Left lobe of liver (tissue), 2 donors: ENCODE results near the gene RUNX2. TPM values are rescaled to one million over a fixed set of nuclear protein-coding genes. Genes with fewer than 3 reads are reported as not detected.

Experiments
- ATAC-seq: fragments of 200-7000 bp; cut with Tn5 transposase; one replicate; pipeline ENCODE4 v1.9.1; 2020; ENCODE audit warnings: mild to moderate bottlenecking, moderate library complexity
- DNase-seq: peaks from one replicate; pipeline ENCODE4 v3.0.0-alpha.2; 2020; ENCODE audit warnings: low spot score
- total RNA-seq: library from RNA; stranded (reverse); gene quantifications from one replicate; pipeline ENCODE4 v1.2.1, GENCODE V29; 2021
- donor health status: DM: no; HTN: no; CAD: no; lungs with moderate emphysema.
- donor health status: DM: no; HTN: yes; CAD: no.

The RUNX2 gene
- total RNA-seq, 1 donor from 2014 or later, result 0.15 TPM

DNA sequence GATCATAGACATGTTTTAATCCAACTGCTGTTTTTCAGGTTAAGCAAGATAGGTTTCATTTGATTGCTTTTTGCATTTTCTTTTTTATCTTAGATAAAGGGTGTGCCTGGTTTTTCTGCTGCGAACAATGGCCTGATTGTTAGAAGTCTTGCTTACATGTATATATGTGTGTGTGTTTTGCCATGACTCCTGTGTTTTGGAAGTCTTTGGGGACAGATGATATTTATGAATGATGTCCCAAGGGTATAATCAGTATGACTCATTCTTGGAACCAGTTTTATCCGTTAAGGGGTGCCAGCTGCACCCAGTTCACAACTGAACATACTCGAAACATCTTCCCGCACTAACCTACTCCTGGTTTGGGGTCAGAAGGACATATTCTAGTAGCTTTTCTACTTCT lies 279.7 kb downstream of the RUNX2 start:
- no peak for DNase-seq
- ATAC-seq, result no peak

DNA sequence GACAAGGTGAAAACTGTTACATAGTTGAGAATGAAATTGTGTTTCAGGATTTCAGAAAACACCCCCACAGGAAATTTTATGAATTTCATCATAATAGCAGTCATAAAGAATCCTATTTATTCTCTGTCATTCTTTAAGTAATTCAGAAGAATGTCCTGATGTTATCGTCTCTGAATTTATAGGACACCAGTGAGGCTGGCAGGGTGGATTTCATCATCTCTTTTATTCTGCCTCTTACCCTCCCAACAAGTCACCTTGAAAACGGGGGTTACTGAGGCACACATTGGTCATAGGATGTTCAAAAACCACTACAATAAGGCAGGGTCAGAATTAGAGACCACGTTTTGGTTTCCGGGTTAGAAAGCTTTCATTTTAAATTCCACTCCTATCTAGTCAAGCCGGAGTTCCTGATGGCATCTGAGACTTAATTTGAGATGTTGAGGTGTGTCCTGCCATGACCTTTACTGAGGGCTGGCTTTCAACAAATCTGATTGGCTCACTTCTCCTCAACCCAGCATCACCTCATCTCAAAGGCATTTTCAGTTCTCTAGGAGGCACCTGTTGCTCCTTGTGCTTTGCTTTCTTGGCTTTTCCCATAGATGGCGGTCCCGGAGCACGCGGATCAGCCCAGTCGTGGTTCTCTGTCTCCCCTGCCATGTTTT lies 280.3 kb downstream of the RUNX2 start:
- ATAC-seq, result no peak
- no peak for DNase-seq

DNA sequence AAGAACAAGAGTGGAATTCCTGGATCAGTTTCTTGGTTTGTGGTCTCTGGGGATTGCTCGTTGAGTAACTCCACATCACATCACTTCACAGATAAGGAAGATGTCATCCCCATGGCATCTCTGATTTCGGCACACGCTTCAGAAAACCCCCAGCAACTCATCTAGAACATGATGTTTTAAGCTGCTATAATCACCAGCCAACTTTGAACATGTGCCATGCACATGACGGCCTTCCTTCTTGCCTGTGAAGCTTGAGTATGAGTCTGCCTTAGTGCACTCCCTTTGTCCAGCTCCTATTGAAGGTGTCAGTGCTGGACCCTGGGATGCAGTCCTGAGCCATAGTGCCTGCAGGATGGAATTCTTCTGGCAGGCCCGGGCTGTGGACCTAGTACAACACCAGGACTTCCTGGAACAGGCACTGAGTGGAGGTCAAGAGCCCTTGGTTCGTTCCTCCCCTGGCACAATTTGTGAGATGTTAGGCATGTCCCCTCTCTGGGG lies 281.1 kb downstream of the RUNX2 start:
- ATAC-seq, result no peak

DNA sequence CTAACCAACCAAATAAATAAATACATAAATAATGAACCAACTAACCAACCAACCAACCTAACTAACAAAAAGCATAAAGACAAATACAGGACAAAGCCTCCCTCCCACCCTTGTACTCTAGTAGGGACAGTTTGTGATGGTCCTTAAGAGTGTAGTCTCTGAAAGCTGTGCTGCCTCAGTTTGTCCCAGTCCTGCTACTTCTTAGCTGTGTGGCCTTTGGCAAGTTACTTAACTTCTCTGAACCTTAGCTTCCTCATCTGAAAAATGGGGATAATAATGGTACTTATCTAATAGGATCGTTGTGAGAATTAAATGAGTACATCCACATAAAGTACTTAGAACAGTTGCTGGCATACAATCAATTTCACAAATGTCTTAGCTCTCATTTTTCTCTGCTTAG lies 282.2 kb downstream of the RUNX2 start:
- ATAC-seq, result no peak
- no peak for DNase-seq

More for the DNA sequence above, 281.1 kb downstream of the RUNX2 start:
- DNase-seq, result no peak

DNA sequence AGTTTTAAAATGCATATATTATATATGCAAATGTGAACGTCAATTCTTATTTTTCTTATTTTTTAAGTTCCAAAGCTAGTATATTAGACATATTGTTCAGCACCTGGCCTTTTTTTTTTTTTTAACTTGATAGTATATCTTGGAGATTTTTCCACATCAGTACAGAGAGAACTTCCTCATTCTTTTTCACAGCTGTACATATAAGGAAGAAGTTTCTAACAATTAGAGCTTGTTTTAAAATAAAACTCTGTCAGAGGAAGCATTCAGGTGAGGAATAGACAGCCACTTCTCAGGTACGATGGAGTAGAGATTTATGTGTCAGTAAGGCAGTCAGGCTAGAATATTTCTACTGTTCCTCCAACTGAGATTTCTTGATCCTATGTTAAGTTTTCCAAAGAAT lies 282.7 kb downstream of the RUNX2 start:
- no peak for DNase-seq
- ATAC-seq, result no peak

DNA sequence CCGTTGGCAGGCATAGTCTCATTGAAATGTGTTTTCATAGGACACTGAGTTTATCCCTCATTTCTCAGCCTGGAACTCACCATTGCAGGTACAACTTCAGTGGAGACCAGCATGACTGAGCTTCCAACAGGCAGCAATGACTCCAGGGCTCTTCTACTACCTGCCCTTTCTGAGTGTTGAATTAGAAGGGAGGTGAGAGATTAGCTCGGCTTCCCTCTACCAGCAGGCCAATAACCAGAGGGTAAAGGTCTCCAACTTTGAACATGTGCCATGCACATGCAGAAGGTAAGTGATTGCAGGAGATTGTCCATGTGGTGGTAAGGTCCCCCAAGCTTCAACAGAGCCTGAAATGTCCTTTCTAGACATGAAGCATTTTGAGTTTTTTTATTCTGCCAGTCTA lies 283.4 kb downstream of the RUNX2 start:
- DNase-seq, result peak; percentile 48
- ATAC-seq, result peak; percentile 91

DNA sequence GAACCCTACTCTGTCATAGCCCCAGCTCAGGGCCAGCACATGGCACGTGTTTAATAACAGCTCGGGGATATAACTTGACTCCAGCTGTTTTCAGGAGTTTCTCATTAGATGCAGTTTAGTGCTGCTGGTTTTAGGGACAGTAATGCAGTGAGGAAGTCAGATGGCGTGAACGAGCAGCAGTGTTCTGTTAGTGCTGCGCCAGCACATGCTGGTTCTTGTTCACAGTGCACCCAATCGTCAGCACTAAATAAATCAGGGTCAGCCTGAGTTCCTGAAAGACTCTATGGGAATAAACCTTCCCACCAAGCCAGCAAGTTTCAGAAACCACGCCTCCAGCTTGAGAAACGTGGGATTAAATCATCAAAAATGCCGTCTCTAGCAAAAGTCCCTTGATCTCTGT lies 285.5 kb downstream of the RUNX2 start:
- no peak for DNase-seq
- peak; percentile 57 for ATAC-seq

DNA sequence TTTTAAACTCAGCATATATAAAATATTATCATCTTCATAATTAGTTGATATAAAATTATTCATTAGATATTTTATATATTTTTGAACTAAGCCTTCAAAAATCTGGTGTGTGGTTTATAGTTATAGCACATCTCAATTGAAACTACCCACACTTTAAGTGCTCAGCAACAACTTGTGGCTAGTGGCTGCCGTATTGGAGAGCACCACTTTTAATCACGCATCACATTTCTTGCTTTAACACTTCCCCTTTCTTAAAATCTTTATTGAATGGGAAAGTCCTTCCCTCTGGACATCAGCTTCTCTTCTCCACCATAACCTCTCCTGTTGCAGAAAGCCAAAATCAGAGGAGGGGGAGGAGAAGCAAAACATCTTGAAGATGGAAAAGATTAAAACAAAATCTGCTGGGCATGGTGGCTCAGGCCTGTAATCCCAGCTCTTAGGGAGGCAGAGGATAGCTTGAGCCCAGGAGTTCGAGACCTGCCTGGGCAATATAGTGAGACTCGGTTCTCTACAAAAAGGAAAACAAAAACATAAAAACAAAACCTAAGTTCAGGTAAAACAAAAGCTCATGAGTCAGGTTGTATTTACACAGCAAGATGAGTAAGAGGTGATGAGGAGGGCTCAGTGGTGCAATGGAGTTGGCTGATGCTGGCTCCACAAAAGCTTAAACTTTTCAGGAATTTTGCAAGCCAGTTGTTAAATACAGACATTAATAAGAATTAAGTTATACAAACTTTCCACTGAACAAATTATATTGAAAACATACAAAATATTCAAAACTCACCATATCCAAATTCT lies 286.6 kb downstream of the RUNX2 start:
- DNase-seq (no peak), ATAC-seq (no peak)

DNA sequence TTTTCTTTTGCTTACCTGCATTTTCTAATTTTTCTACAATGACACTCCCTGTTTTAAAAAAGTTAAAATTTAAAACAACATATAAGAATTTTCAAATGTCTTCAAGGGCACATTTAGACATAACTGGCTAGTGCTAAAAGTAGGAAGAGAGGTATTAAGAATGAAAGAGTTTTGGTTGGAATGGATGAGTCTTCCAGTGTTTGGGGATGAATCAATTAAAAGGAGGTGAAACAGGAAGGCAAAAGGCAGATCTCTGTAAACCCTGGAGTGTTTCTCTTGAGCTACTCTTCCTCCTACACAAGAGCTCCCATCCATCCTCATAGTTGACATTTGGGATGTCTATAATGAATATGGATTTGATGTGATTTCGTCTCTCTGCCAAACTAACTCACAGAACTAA lies 288.1 kb downstream of the RUNX2 start:
- DNase-seq (no peak), ATAC-seq (no peak)

DNA sequence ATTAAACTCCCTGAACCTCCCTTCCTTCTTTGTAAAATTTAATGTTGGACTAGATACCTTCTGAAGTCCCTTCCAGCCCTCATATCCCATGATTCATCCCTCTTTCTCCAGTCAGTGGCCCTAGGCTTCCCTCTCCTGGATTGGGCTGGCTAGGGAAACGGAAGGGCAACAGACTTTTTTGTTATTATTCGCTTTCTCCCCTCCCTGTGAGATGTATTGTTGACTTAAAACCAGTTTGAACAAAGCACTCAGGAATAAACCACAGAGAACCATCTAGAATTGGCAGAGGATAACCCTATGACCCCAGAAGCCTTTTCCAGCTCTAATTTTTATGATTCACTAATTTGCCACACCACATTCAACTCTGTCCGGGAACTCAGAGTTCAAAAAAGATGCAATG lies 289.3 kb downstream of the RUNX2 start:
- ATAC-seq, result no peak
- no peak for DNase-seq

DNA sequence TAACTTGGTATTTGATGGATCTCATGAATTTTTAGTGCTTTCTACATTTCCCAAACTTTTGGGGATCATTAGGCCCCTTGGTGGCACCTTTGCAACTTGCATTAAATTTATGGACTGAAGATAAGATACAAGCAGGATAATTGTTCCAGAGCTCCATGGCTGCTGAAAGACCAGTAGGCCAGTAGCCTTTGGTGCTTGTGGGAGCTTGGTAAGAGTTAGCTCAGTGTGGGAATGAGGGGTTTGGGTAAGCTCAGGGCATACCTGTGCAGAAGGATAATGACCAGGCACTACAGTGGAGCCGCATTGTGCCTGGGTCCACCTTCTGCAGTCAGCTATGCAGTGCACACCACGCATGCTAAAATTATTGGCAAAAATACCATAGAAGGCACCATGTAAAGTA lies 290.1 kb downstream of the RUNX2 start:
- DNase-seq (no peak), ATAC-seq (no peak)

DNA sequence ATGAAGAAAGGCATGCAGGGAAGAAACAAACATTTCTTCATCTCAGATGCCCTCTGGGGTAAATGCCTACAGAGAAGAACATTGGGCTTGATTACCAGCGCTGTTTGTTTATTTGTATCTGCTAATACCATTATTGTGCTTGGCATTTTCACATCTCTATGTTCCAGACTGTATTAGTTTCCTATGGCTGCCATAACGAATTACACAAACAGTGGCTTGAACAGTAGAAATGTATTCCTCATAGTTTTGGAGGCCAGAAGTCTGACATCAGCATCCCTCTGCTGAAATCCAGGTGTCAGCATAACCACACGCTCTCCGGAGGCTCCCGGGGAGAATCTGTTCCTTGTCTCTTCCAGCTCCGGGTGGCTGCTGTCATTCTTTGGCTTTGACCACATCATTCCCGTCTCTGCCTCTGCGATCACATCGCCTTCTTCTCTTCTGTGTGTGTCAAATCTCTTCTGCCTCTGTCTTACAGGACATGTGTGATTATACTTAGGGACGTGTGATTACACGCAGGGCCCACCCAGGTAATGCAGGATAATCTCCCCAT lies 291.2 kb downstream of the RUNX2 start:
- no peak for ATAC-seq
- DNase-seq, result no peak

DNA sequence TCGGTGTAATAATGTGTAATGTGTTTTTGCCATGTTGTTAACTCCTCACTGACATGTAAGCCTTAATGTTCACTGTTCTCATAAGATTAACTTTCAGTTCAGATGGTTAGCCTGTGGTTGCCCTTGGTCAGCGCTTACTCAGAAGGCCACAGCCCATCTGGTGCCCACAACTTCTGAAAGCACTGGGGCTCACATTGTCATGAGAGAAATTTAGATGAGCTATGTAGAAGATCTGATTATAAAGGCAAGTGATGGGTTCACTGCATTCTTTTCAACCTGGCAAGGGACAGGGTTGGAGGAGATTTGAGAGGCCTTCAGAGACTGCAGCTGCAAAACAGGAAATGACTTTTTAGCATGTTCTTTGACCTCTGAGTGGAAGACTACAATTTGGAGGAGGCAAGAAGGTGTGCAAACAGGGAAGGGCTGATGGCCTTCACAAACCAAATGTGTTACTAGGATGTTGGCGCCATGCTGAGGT lies 291.9 kb downstream of the RUNX2 start:
- DNase-seq (no peak), ATAC-seq (no peak)

DNA sequence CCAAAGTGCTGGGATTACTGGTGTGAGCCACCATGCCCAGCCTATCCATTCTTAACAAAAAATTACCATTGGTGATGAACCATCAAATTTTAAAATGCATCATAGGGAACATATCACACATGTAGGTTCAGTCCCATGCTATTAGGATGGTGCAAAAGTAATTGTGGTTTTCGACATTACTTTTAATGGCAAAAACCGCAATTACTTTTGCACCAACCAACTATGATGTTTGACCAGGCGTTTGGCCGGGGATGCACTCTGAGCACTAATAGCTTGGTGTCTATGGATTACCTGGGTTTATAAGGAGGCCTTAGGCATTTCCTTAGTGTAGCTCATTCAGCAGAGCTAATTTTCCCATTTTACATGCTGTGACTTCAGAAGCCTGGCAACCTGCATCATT lies 296.1 kb downstream of the RUNX2 start:
- DNase-seq, result no peak
- ATAC-seq, result no peak

DNA sequence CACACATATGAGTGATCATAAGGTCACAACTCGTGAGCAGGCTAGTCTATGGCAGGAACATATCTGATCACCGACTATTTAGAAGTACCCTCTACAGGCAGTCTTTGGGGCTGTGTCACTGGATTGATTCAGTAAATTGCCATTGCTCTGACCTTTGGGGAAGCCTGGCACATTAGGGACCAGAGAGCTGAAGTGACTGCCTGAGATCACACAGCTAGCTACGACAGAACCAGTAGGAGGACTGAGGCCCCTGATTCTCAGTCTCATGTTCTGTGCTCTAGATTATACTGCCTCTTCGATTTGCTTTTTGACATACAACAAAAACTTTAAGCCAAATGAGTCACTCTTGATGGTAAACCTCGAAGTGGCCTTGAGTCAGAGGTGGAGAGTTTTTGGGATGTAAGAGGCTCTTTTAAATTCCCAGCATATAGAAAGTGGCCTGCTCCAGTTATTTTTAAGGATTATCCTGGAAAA lies 297.1 kb downstream of the RUNX2 start:
- DNase-seq, result no peak
- no peak for ATAC-seq

DNA sequence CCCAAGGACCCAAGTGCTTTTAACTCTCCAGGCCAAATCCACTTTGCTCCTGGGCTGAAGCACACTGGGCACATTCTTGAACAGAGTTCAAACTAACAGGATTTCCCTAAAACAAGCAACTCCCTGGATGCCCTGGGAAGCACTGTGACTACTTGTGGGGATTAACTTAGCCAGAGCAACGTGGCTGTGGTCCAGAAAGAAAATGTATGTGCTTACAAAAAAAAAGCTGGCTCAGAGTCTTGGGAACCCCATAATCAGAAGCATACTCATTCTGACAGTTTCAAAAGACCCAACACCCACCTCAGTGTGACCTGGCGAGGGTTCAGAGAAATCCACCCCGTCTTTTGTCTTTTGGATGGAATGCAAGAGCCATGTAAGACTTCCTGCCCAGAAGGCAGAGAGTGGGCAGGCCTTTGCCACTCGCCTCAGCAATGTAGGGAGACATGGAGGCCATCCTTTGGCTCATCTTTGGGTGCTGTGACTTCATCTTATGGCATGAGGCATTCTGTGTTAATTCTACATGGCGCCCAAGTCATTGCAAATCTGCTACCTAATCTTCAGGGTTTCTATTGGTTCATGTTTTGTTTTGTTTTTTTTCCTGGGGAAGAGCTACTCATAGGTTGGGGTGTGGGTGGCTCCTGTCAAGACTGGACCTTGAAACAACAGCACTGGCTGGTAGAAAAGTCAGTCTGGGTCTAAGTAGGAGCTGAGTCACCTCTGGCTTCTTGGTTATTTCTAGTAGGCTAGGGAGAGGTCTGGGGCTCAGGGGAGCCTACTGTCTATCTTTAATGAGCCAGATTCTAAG lies 298.2 kb downstream of the RUNX2 start:
- DNase-seq, result no peak
- ATAC-seq, result no peak

DNA sequence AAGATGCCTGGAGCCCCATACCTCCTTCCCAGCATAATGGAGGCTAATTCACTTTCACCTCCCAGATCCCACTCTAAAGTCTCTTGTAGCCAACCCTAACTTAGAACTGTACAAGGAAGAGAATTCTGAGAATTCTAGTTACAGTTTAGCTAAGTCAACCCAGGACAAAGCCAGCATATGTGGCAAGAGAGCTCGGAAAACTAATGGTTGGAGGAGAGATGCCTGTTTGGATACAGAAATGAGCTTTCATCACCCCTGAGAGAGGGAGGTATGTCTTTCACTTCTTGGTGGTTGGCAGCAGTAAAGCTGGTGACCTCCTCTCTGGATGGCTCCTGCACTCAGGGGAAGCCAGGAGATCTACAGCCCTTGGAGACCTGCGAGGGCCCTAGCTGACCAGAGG lies 302.2 kb downstream of the RUNX2 start:
- DNase-seq, result no peak
- no peak for ATAC-seq

DNA sequence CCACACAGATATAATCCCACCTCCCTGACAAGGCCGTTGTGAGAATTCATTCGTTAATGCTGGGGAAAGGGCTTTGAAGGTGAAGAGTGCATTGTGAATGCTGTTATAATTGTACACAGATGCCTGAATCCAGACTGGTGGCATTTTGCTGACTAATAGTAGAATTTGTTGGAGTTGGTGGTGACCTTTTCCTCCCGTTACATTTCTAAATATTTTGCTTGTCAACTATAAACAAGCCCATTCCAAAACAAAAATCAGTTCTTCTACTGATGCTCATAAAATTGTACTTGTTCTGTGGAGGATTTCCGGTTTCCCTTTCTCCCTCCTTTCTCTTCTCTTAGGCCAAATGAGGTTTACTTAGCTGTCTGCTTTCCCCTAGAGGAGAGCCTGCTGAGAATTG lies 302.7 kb downstream of the RUNX2 start:
- ATAC-seq, result no peak
- DNase-seq, result no peak

DNA sequence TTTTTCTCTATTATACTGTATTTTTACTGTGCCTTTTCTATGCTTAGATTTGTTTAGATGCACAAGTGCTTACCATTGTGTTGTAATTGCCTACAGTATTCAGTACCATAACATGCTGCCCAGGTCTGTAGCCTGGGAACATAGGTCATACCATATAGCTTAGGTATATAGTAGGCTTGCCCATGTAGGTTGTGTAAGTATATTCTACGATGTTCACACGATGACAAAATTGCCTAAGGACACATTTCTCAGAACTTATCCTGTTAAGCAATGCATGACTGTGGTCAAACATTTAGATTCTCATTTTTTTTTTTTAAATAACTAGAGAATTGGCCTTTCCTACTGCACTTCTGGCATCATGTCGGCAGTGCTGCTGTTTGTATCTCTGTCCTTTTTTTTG lies 303.3 kb downstream of the RUNX2 start:
- DNase-seq, result no peak
- ATAC-seq, result no peak

DNA sequence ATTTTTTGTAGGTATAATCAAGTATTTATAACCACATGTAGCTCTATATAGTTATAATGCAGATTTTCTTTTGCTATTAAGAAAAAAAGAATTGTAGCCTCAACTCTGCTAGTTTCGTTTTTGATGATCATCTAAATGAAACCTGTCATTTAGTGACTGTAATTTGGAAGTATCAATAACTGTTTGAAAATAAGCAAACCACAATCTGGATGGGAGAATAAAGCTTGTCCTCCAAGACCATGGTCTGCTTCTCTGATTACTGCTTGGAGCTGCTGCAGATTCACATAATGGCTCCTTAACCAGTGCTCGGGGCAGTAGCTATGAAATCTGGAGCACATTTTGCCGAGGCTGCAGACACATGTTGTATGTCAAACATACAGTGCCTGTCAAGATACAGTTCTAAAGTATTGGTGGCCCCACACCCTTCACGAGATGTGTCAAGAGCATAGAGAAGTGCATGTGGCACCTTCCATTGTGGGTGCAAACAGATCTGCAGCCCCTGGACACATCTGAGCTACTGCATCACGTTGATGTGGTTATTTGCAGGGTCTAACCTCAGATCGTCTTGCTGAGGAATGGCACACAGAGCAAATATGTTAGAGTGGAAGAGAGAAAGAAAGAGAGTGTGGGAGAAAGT lies 305.3 kb downstream of the RUNX2 start:
- DNase-seq, result no peak
- no peak for ATAC-seq

DNA sequence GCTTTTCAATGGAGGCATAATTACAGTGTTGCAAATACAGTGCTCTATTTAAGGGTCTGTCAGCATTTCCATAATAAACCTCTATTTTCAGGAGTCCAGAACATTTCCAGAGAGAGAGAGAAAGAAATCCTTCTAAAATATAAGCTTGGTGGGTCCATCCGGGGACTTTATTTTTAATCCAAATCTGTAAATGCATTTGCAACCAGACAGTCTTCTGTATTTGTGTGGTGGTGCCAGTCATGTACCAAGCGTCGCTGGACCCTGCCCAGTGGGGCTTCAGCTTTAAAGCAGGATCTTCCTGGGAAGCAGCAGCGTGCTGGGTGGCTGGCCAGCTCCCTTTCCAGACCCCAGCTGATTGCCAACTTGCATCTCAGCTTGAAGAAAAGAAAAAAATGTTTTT lies 306.1 kb downstream of the RUNX2 start:
- no peak for DNase-seq
- no peak for ATAC-seq
